Measurements from ENCODE around the gene AMPD2.

The AMPD2 gene

DNA sequence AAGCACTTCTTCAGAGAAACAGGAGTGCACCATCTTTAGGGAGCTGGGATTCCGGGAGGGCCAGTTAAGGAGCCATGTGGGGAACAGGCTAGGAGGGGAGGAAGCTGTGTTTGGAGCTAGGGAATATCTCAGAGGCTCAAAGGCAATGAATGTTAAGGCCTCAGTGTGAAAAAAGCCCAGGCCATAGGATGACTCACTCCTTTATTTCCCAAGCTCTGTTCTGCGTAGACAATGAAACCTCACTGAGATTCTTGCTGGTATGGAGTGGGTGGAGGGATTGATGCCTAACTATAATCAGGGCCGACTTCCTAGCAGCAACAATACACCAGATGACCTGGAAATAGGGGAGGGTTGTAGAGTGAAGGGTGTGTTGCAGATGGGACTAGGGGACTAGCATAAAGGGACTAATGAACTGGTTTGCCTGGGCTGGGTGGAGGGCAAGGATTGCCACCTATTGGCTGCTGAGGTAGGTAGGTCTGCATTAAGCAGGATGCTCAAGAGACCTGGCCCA is 2.3 kb upstream of the AMPD2 start:
- peak; percentile 63 for DNase-seq (ENCODE audit: low spot score)

DNA sequence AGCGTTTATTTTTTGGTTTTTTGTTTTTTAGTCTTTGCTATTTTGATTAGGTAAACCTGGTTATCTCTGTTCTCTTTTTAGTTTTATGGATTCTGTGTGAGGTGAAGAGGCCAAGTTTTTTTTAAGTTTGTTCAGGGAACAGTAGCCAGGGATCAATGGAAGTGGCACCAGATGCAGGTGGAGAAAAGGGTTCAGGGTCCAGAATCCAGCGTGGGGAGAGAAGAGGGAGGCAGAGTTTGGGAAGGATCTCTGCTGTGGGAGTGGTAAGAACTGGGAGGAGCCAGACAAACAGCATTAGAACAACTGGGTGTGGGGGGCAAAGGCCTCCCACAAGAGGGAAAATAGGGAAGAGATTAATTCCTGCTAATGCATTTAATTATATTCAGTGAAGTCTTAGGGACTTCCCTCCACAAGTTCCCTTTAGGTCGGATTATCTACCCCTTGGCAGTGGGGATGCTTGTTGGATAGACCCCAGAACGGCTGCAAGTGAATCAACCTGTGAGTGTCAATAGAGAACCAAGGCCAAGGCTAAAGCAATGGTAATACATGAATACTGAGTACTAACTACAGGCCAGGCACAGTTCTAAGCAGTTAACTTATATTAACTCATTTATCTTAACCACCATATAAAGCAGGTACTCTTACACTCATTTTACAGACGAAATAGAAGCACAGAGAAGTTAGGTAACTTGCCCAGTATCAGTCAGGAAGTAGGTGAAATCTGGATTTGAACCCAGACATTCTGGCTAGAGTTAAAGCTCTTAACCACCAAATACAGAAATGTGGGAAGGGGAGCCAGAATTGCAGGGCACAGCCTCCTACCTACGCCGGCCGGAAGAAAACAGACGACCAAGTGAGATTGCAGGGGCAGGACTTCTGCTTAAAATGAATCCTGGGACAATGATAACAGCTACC is 719 bp upstream of the AMPD2 start:
- DNase-seq (ENCODE audit: low spot score) = no peak

DNA sequence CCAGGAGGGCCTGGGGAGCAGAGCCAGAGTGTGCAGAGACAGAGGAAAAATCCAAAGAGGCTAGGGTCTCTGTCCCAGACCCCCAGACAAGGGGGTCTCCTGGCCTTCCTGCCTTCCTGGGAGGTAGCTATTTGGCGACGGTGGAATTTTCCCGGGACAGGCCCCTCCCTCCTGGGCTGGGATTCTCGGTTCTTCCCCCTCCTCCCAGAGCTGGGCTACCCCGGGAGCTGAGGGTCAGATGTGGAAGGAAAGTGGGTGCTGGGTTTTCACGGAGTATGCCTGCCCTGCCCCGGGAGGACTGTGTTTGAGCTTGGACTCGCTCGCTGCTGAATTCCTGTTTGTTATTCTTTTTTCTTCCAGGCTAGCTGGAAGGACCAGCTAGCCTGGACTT is 759 bp downstream of the AMPD2 start:
- peak; percentile 31 for DNase-seq (ENCODE audit: low spot score)

DNA sequence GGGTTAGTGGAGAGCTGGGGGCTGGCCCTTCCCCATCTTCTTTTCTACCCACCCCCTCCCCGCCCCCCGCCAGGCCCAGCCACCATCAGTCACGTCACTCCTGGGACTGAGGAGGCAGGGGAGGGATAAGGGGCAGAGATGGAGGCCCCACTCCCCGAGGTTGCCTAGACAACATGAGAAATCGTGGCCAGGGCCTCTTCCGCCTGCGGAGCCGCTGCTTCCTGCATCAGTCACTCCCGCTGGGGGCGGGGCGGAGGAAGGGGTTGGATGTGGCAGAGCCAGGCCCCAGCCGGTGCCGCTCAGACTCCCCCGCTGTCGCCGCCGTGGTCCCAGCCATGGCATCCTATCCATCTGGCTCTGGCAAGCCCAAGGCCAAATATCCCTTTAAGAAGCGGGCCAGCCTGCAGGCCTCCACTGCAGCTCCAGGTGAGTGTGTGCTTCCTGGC is 1.2 kb downstream of the AMPD2 start:
- DNase-seq (ENCODE audit: low spot score) = peak; percentile 86

DNA sequence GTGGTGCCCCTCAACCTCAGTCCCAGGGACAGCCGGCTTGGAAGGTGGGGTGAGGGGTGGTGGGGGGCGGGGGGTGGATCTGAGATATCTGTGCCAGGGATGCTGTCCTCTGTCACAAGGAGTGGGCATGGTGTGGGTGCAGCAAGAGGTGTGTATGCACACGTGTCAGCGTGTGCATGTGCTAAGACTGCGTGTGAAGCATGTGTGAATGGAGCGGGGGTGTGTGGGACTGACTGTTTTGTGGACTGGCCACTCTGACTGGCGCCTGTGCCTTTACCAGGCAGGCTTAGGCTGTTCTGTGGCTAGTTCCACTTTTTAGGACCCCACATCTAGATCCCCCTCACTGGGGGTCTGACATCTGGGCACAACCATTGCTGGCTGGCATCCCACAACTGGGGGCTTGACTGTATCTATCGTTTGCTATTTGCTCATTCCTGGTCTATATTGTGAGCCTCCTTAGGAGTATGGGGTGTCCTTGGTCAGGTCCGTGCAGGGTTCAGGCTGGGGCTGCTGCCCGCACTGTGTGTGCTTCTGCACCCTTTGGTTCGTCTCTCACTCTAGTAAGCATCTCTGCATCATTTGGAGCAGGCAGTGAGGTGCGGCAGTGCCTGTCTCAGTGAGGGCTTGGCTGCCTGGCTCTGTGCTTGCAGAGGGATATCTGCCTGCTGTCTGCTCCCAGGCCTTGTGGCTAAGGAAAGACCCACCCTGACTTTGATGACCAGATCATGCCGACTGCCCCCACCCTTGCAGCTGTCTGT is 1.9 kb downstream of the AMPD2 start:
- no peak for DNase-seq (ENCODE audit: low spot score)

DNA sequence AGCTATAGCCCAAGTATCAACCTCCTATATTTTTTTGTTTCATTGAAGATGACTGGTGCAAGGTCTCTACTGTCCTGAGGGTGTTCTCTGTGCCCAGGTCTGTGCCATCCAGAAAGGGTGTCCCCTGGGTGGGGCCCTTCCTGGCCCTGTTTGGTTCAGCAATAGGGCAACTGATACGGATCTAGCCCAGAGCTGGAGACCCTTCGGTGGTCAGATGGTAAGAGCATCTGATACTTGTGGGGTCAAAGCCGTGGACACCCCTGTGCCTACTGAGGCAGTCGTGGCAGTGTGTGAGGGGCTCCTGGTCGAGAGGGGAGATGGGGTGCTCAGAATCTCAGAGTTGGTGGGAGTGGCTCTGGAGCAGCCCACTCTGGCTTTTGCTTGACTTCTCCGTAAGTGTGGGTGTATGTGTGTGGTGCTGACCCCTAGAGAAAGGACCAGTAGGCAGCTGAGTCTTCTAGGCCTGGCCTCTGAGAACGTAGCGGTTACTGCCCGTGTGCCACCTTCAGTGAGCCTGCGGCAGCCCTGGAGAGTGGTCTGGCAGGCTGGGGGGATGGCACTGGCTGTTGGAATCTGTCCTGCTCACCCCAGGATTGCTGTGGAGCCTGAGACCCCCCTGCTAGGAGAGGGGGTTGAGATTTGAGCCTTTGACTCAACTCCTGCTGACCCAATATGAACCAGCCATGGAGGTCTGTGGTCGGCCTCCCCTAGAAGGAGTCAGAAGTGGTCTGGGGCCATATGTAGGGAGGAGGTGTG is 2.7 kb downstream of the AMPD2 start:
- DNase-seq (ENCODE audit: low spot score) = no peak

DNA sequence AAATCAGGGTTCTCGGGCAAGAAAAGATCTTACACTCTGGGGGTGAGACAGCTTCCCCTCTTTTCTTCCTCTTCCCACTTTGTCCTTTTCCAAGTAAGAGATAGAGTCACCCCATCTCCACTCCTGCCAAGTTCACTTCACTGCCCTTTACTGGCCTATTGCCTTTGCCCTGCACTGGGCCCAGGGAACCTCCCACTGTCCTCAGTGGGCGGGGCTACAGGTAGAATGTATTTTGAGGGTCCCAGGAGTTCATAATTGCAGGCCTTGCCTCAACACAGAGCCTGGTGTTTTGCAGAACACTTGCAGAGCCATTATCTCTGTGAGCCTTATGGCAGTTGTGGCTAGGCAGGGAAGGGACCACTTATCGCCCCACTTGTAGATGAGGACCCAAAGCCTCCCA is 3.3 kb downstream of the AMPD2 start:
- no peak for DNase-seq (ENCODE audit: low spot score)

DNA sequence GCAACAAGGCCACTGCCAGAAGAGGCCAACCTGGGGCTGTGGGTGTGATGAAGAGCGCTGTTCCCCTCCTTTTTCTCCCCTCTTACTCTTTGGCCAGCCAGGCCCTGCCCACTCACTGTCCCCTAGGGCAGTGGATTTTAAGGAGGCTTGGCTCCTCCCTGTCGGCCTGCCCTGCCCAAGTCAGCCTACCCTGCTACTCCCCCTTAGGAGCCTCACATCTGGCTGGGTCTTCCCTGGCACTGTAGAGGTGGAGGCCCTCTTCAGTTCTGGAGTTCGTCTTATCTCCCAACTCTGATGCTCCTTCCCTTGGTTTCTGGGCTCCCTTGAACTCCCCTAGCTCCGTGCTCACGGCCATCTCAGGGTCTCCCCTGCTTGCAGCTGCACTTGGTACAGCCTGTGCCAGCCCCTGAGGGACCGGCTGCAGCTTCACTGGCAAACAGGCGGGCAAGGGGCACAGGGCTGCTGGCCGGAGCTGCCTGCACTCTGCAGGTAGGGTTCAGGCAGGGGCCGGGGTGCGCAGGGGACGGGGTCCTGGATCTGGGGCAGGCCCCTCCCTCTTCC is 4.0 kb downstream of the AMPD2 start:
- no peak for DNase-seq (ENCODE audit: low spot score)

DNA sequence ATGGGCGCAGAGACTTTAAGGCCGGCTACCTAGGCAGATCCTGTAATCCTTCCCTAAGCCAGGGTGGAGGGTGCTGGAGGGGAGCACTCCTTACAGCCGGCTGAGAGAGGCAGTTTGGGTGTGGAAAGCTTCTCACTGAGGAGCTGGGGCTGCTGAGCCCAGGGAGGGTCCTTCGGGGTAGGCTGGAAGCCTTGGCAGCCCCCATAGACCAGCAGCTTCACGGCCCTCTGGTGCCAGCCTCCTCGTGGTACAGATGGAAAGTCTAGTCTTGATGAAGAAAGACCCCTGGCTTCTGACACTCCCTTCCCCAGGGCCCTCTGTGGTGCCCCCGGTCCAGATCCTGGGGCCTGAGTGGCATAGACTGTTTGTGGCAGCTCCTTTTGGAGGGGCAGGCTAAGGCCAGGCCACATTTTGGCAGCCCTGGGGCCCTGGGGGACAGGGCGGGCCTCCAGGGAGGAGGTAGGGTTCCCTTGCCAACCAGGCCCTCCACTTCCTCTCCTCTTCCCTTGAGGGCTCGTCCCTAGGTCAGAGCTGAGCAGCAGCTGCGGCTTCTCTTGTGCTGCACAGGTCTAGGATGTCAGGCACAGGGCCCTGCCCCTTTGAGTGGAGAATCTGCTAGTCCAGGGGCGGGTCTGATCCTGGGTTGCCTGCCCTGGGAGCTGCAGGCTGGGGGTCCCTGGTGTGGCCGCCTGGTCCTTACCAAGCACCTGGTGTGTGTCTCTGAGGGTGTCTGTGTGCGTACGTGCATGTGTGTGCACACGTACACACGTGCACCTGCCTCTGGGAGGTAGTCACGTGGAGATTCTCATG is 4.8 kb downstream of the AMPD2 start:
- no peak for DNase-seq (ENCODE audit: low spot score)

DNA sequence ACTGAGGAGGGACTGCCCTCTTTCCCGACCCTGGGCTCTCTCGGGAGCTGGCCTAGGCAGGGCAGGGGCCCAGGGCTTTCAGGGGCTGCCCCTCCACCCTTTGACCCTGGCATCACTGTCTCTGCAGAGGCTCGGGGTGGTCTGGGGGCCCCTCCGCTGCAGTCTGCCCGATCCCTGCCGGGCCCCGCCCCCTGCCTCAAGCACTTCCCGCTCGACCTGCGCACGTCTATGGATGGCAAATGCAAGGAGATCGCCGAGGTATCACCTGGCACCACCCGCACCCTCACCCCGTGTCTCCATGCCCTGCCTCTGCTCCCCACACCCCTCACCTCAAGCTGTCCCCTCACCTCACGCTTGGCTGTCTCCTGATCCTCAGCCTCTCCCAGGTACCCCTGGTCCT is 5.5 kb downstream of the AMPD2 start:
- DNase-seq (ENCODE audit: low spot score) = no peak

DNA sequence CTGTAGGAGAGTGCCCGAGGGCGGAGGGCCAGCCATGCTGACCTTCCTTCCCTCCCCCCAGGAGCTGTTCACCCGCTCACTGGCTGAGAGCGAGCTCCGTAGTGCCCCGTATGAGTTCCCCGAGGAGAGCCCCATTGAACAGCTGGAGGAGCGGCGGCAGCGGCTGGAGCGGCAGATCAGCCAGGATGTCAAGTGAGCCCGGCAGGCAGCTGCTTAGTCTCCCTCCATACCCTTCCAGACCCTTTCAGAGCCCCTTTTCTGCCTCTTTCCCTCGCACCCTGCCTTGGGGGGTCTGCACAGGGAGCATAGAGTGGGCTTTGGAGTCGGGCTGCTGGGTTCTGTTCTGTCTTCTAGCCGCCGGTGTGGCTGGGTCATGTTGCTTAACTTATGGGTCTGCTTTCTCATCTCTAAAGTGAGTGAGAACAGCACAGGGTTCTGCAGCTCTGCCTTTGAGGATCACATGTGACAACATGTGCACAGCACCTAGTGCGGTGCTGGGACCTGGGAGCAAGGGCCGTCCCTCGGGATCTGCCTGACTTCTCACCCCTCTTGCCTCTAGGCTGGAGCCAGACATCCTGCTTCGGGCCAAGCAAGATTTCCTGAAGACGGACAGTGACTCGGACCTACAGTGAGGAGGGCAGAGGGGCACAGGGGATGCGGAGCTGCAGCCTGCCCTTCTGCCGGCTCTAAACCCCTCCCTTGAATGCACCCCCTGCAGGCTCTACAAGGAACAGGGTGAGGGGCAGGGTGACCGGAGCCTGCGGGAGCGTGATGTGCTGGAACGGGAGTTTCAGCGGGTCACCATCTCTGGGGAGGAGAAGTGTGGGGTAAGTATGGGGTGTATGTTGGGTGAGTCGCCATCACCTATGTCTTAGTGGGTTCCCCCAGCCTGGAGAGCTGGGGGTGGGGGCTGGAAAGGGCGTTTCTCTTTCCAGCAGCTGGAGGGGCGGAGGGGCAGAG is 6.2 kb downstream of the AMPD2 start:
- DNase-seq (ENCODE audit: low spot score) = no peak

DNA sequence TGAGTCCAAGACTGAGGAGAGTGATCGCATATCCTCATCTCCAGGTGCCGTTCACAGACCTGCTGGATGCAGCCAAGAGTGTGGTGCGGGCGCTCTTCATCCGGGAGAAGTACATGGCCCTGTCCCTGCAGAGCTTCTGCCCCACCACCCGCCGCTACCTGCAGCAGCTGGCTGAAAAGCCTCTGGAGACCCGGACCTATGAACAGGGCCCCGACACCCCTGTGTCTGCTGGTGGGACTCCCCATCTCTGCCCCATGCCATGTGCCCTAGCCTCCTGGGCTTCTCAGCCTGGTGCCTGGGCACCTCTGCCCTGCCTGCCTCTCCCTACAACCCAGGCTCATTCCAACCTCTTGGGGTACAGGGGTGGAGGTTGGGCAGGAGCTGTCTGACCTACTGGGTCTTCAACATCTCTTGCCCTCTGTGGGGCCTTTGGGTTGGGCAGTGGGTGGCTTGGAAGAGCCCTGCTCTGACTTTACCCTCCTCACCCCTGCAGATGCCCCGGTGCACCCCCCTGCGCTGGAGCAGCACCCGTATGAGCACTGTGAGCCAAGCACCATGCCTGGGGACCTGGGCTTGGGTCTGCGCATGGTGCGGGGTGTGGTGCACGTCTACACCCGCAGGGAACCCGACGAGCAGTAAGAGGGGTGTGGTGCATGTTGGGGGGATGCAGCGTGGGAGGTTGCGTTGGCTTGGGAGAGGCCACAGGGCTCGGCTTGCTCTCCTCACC is 7.2 kb downstream of the AMPD2 start:
- no peak for DNase-seq (ENCODE audit: low spot score)

DNA sequence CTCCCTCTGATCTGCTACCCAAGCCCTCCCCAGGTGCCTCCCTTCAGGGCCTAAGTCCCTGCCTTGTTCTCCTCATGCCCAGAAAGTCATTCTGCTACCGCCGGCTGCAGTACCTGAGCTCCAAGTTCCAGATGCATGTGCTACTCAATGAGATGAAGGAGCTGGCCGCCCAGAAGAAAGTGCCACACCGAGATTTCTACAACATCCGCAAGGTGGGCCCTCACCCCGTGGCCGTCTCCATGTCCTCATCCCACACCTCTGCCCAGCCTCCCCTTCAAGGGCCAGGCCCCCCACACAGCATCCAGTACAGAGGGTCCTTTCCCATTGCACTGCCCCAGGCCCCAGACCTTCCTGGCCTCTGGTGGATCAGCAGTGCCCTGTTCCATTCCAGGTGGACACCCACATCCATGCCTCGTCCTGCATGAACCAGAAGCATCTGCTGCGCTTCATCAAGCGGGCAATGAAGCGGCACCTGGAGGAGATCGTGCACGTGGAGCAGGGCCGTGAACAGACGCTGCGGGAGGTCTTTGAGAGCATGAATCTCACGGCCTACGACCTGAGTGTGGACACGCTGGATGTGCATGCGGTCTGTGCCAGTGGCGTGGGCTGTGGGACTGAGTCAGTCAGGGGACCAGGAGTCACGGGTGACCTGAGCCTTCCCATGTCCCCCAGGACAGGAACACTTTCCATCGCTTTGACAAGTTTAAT is 8.2 kb downstream of the AMPD2 start:
- DNase-seq (ENCODE audit: low spot score) = no peak

DNA sequence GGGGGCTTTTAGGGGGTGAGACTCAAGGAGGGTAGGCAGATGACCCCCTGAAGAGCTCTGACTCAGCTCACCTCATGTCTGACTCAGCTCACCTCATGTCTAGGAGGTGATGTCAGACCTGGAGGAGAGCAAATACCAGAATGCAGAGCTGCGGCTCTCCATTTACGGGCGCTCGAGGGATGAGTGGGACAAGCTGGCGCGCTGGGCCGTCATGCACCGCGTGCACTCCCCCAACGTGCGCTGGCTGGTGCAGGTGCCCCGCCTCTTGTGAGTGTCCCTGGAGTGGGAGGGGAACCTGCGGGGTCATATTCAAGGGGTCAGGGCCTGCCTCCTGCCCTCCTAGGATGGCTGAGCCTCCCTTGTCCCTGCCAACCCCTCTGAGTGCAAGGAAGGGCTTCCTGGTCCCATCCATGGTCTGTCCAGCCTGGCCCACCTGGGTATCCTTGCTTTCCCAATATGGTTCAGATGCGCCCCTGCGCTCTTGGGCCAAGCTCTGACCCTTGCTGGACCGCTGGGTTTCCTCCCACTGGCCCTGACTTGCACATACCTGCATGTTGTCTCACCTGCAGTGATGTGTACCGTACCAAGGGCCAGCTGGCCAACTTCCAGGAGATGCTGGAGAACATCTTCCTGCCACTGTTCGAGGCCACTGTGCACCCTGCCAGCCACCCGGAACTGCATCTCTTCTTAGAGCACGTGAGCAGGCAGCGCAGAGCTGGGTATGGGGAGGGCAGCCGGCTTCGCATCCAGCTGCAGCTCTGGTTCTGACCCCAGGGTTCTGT is 9.1 kb downstream of the AMPD2 start:
- DNase-seq (ENCODE audit: low spot score) = no peak

DNA sequence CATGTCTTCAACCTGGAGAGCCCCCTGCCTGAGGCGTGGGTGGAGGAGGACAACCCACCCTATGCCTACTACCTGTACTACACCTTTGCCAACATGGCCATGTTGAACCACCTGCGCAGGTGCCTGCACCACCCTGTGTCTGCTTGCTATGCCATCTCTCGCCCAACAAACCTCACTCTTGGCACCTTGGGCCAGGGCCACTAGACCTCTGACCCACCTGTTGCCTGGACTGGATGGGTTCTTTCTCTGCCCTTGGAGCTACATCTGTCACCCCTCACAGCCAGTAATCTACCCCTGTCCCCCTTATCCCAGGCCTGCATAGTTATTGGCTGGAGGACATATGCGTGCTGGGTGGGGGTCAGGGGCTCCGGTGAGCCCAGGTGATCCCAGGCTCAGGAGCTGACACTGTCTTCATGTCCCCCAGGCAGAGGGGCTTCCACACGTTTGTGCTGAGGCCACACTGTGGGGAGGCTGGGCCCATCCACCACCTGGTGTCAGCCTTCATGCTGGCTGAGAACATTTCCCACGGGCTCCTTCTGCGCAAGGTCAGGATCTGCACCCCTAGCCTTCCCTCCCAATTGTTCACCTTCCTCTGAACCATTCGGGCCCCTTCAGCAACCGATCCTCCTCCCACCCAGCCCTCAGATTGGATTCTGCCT is 9.9 kb downstream of the AMPD2 start:
- no peak for DNase-seq (ENCODE audit: low spot score)

DNA sequence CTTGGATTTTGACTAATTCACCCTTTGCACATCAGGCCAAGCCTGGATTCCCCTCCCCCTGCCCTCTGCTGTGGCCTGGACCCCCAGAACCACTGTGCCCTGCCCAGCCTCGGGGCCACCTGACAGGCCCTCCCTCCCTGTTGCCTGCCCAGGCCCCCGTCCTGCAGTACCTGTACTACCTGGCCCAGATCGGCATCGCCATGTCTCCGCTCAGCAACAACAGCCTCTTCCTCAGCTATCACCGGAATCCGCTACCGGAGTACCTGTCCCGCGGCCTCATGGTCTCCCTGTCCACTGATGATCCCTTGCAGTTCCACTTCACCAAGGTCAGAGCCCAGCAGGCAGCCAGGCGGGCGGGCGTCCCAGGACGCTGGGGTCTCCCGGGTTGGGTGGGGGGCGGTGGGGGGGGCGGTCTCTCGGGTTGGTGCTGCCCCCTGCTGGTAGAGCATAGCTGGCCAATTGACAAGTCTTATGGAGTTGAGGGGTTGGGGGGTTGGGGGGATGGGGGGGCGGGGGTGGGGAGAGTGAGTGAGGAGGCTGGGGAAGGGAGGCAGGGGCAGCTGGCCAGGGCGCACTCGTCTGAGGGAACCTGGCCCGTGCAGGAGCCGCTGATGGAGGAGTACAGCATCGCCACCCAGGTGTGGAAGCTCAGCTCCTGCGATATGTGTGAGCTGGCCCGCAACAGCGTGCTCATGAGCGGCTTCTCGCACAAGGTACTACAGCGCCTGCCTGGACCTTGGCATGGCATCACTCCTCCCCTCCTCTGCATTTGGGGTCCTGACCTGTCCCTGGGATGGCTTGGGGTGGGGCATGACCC is 10.7 kb downstream of the AMPD2 start:
- DNase-seq (ENCODE audit: low spot score) = no peak
